A549 (cell line): ENCODE measurements around the gene RMC1.

Experiments
- CBX8 ChIP-seq: fragments of 200-600 bp; sonication (generic); IDR thresholded peaks from 2 replicates; pipeline ENCODE4 v1.6.1; 2016
- CTCF ChIP-seq: fragments of >200 bp; sonication (Bioruptor Twin); formaldehyde crosslinking; IDR thresholded peaks from 3 replicates; pipeline ENCODE4 v1.5.1; 2016
- E2F6 ChIP-seq: IDR thresholded peaks from 2 replicates; pipeline ENCODE4 v1.6.1; 2012; ENCODE audit warnings: low read depth, borderline replicate concordance
- ELK1 ChIP-seq: fragments of 150-350 bp; IDR thresholded peaks from 2 replicates; pipeline ENCODE4 v1.6.1; 2014; ENCODE audit warnings: low read depth, mild to moderate bottlenecking, low read length
- HOXA7 ChIP-seq: fragments of 250-450 bp; sonication (Bioruptor Pico); IDR thresholded peaks from 2 replicates; pipeline ENCODE4 v1.5.0; 2020; ENCODE audit warnings: mild to moderate bottlenecking, moderate library complexity
- KDM1A ChIP-seq: fragments of 200-600 bp; sonication (generic); IDR thresholded peaks from 2 replicates; pipeline ENCODE4 v1.6.1; 2016; ENCODE audit warnings: low read depth, mild to moderate bottlenecking
- MAX ChIP-seq: IDR thresholded peaks from 2 replicates; pipeline ENCODE4 v1.6.1; 2012
- POLR2A ChIP-seq: IDR thresholded peaks from 2 replicates; pipeline ENCODE4 v1.6.1; 2012; ENCODE audit warnings: mild to moderate bottlenecking, low read length
- REST ChIP-seq: fragments of 200-600 bp; sonication (generic); IDR thresholded peaks from 2 replicates; pipeline ENCODE4 v1.6.1; 2016; ENCODE audit warnings: antibody characterized with exemption, mild to moderate bottlenecking, moderate library complexity
- ZSCAN20 ChIP-seq: fragments of 250-450 bp; sonication (Bioruptor Pico); IDR thresholded peaks from 2 replicates; pipeline ENCODE4 v1.8.0; 2022; ENCODE audit warnings: mild to moderate bottlenecking, moderate library complexity

- TF ChIP-seq CTCF: no peak
- no peak for TF ChIP-seq CBX8
- no peak for TF ChIP-seq KDM1A
- TF ChIP-seq ELK1: no peak
- TF ChIP-seq HOXA7 (CRISPR knock-in tag): no peak
- TF ChIP-seq REST: no peak
- no peak for TF ChIP-seq POLR2A
- no peak for TF ChIP-seq E2F6
- no peak for TF ChIP-seq MAX
- no peak for TF ChIP-seq ZSCAN20 (CRISPR knock-in tag)
Observed at GRCh38 chr18:23572570-23572969, 69.3 kb downstream of the RMC1 start.
